ENCODE results near the gene PLS1. TPM values are rescaled to one million over a fixed set of nuclear protein-coding genes. Genes with fewer than 3 reads are reported as not detected.
"Not testable (repeated sequence)": the region's sequence is repeated elsewhere in the genome, so short reads cannot be mapped to it uniquely, and the experiment has no call there.

Gene PLS1, protein sequence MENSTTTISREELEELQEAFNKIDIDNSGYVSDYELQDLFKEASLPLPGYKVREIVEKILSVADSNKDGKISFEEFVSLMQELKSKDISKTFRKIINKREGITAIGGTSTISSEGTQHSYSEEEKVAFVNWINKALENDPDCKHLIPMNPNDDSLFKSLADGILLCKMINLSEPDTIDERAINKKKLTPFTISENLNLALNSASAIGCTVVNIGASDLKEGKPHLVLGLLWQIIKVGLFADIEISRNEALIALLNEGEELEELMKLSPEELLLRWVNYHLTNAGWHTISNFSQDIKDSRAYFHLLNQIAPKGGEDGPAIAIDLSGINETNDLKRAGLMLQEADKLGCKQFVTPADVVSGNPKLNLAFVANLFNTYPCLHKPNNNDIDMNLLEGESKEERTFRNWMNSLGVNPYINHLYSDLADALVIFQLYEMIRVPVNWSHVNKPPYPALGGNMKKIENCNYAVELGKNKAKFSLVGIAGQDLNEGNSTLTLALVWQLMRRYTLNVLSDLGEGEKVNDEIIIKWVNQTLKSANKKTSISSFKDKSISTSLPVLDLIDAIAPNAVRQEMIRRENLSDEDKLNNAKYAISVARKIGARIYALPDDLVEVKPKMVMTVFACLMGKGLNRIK
- 27.2 and 27.5 TPM in 2 replicates for total RNA-seq (2014; rRNA removed; shearing (Covaris generic))

DNA sequence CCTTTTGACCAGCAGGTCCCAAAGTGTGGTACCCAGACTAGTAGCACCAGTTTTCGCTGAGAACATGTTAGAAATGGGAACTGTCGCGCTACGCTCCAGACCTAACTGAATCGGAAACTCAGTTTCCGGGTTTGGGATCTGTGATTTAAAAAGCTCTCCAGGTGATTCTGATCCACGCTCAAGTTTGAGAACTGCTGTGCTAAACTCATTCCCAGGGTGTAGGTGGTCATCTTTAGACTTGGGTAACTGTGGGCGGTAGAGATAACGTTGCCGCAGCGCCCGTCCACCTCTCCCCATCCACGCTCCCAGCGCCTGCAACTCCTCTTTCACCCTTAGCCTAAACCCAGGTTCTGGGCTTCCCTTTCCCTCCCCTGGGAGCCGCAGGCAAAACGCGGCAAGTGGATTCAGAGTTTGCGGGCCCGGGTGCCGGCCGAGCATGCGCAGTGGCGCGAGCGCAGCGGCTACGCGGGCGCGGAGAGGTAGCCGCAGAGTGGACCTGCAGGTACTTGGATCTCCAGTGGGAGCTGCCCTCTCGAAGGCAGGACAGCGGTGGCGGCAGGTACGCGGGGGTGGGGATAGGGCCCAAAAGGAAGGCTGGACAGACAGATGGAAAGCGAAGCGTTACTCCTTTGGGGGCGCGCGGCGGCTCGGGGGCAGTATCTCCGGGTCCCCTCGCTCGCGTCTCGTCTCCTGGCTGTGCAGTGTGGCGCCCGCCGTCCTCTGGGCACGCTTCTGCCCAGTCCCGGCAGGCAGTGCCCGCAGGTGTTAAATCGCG, at the start of gene PLS1:
Gene PLS1 (plus strand): TSS at position 443 of the 775 bp plus-strand sequence. CDS start 67,845 bp downstream, outside the sequence.
- Histone ChIP-seq H3K27me3 (no peaks in the 10 kb centered on the region), H3K4me1 (peaks cover 19% of the 10 kb centered on the region), H3K9me3 (replicated peaks) (no peaks in the 10 kb centered on the region), H3K36me3 (no peaks in the 10 kb centered on the region), H3K27ac (peak within 1 kb of the TSS; percentile 65), H3K4me3 (peak within 1 kb of the TSS; percentile 80)
- DNase-seq, result peak; percentile 85 to 93

DNA sequence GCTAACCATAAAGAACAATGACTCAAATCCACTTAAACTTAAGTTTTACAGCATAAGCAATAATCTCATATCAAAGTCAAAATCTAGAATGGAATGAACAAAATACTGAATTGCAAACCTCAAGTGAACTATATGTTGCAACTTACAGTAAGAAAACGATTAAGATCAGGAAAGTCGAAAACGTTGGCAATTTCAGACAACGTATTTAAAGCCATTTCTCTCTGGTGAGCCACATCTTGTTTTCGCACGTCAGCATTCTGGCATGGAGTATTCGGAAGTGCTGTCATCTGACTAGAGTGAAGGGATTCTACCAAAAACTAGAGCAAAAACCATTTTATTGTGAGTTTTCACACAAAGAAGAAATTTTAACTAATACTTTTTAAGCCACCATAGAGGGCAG, 46.2 kb upstream of the PLS1 start:
- Histone ChIP-seq H3K4me1 (no peaks in the 10 kb centered on the region), H3K9me3 (replicated peaks) (0 out of 2 replicates have a peak, but pooled peaks cover 4% of the 10 kb centered on the region), H3K36me3 (peaks cover 55% of the 10 kb centered on the region), H3K27ac (no peak overlapping the region), H3K4me3 (no peak overlapping the region), H3K27me3 (no peaks in the 10 kb centered on the region)
- no peak for DNase-seq

DNA sequence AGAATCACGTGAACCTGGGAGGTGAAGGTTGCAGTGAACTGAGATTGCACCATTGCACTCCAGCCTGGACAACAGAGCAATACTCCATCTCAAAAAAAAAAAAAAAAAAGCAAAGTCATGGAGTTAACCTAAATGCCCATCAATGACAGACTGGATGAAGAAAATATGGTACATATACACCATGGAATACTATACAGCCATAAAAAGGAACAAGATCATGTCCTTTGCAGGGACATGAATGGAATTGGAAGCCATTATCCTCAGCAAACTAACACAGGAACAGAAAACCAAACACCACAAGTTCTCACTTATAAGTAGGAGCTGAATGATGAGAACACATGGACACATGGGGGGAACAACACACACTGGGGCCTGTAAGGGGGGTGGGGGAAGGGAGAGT, 43.6 kb upstream of the PLS1 start:
- H3K4me3 ChIP-seq; H3K9me3 ChIP-seq (replicated peaks); DNase-seq; H3K4me1 ChIP-seq; H3K27ac ChIP-seq; H3K27me3 ChIP-seq: not testable (repeated sequence)
- peaks cover 68% of the 10 kb centered on the region for H3K36me3 ChIP-seq

DNA sequence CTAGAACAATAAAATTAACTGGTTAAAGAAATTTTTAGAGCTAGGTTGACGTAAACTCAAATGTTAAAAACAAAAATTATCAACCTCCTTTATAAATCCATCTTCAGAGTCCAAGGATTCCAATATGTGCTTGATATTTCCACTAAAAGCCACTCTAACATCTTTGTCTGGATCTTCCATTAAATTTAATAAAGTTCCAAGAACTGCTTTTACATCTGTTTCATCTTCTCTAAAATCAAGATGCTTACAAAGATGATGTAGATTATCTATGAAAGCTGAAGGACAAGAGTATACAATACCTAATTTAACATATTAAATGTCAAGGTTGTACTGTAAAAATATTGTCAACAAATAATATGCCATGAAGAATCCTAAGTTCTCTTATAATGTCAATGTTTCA, 42.5 kb upstream of the PLS1 start:
- Histone ChIP-seq H3K4me3 (no peak overlapping the region), H3K27ac (no peak overlapping the region), H3K36me3 (peaks cover 74% of the 10 kb centered on the region), H3K27me3 (no peaks in the 10 kb centered on the region), H3K4me1 (no peaks in the 10 kb centered on the region), H3K9me3 (replicated peaks) (0 out of 2 replicates have a peak, but pooled peaks cover 4% of the 10 kb centered on the region)
- no peak for DNase-seq

DNA sequence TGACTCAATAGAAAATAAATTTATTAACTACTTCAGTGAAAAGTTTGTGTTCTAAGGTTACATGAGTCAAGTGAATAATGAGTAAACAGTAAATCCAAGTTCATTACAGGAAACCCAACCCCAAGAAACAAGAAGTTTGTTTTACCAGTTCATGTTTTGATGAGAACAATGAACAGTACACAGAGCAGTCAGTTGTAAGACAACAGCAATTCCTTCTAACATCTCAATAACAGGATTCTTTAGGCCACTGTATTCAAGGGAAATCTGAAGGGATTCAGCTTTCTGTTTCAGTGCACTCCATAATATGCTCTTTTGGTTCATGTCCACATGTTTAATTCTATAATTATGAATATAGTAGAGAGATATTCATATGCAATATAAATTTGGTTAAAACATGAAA, 36.1 kb upstream of the PLS1 start:
- H3K27me3 ChIP-seq, result no peaks in the 10 kb centered on the region

DNA sequence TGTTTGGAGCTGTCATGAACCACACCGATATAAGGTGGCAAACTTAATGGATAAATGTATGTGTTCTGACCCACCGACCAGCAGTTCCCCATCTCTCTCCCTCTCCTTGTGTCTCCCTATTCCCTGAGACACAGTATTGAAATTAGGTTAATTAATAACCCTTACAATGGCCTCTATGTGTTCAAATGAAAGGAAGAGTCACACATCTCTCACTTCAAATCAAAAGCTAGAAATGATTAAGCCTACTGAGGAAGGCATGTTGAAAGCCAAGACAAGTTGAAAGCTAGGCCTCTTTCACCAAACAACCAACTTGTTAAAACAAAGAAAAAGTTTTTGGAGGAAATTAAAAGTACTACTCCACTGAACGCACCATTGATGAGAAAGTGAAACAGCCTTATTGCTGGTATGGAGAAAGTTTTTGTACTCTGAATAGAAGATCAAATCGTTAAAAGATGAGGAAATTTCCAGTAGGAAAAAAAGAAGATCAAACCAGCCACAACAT, 32.6 kb upstream of the PLS1 start:
- Histone ChIP-seq H3K4me1 (no peaks in the 10 kb centered on the region), H3K36me3 (peaks cover 36% of the 10 kb centered on the region), H3K4me3 (no peak overlapping the region), H3K9me3 (replicated peaks) (no peaks in the 10 kb centered on the region), H3K27me3 (no peaks in the 10 kb centered on the region), H3K27ac (no peak overlapping the region)
- no peak for DNase-seq

More for the DNA sequence above, 36.1 kb upstream of the PLS1 start:
- Histone ChIP-seq H3K9me3 (replicated peaks) (no peaks in the 10 kb centered on the region), H3K4me1 (no peaks in the 10 kb centered on the region), H3K27ac (no peak overlapping the region), H3K4me3 (no peak overlapping the region), H3K36me3 (peaks cover 55% of the 10 kb centered on the region)
- DNase-seq, result no peak

DNA sequence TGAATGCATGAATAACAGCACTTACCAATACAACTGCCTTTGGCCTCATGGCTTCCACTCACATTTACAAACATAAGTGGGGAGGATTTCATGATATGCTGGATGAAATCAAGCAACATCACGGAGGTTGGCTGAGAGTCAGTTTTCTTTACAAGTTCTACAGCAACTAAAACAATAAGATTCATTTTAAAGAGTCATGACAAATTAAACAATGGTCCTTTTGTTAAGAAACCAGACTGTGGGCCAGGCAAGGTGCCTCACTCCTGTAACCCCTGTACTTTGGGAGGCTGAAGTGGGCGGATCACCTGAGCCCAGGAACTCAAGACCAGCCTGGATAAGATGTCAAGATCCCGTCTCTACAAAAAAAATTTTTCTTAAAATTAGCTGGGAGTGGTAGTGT, 30.1 kb upstream of the PLS1 start:
- Histone ChIP-seq H3K4me1 (no peaks in the 10 kb centered on the region), H3K9me3 (replicated peaks) (no peaks in the 10 kb centered on the region), H3K4me3 (no peak overlapping the region), H3K27ac (no peak overlapping the region), H3K36me3 (peaks cover 32% of the 10 kb centered on the region), H3K27me3 (no peaks in the 10 kb centered on the region)
- DNase-seq, result no peak

DNA sequence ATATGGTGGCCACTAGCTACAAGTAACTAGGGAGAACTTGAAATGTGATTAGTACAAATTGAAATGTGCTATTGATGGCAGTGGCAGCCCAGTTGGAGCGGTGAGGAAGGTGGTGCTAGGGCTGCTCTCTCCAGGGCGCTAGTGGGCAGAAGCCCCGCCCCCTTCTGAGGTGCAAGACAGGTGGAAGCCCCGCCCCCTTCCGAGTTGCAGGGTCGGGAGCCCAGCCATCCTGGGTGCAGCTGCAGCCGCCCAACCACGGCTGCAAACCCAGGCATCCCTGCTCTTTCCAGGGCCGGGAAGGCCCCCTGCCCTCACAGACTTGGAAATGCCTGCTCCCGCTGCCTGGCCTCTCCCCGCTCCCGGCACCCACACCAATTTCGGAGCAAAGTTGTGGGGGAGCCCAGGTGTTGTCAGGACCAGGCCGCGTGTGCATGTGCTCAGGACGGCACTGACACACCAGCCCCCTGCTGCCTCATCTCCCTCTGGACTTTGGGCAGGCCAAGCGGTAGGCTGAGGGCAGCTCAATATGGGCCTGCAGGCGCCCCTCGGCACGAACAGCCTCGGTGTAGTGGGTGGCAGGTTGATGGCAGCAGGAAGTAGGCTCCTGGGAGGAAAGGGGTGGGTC, 27.7 kb upstream of the PLS1 start:
- Histone ChIP-seq H3K9me3 (replicated peaks) (no peaks in the 10 kb centered on the region), H3K4me3 (no peak overlapping the region), H3K27ac (no peak overlapping the region), H3K4me1 (no peaks in the 10 kb centered on the region), H3K36me3 (peaks cover 21% of the 10 kb centered on the region), H3K27me3 (no peaks in the 10 kb centered on the region)
- DNase-seq, result no peak

DNA sequence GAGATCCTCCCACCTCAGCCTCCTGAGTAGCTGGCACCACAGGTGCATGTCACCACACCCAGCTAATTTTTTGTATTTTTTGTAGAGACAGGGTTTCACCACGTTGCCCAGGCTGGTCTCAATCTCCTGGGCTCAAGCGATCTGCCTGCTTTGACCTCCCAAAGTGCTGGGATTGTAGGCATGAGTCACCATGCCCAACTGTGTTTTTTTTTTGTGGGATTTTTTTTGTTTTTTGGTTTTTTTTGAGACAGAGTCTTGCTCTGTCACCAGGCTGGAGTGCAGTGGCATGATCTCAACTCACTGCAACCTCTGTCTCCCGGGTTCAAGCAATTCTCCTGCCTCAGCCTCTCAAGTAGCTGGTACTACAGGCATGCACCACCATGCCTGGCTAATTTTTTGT, 26.8 kb upstream of the PLS1 start:
- not testable (repeated sequence) for H3K4me1 ChIP-seq; DNase-seq; H3K27ac ChIP-seq; H3K27me3 ChIP-seq; H3K9me3 ChIP-seq (replicated peaks); H3K4me3 ChIP-seq
- peaks cover 14% of the 10 kb centered on the region for H3K36me3 ChIP-seq

DNA sequence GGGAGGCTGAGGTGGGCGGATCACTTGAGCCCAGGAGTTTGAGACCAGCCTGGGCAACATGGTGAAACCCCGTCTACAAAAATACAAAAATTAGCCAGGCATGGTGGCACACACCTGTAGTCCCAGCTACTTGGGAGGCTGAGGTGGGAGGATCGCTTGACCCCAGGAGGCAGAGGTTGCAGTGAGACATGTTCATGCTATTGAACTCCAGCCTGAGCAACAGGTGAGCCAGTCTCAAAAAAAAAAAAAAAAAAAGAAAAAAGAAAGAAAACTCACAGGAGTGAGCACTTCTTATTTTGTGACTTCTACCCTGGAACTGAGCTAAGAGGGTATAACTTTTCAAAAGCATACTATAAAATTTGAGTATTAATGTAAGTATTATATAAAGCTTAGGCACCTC, 22.0 kb upstream of the PLS1 start:
- H3K27ac ChIP-seq; H3K27me3 ChIP-seq; H3K4me3 ChIP-seq; H3K4me1 ChIP-seq; DNase-seq; H3K9me3 ChIP-seq (replicated peaks); H3K36me3 ChIP-seq: not testable (repeated sequence)

DNA sequence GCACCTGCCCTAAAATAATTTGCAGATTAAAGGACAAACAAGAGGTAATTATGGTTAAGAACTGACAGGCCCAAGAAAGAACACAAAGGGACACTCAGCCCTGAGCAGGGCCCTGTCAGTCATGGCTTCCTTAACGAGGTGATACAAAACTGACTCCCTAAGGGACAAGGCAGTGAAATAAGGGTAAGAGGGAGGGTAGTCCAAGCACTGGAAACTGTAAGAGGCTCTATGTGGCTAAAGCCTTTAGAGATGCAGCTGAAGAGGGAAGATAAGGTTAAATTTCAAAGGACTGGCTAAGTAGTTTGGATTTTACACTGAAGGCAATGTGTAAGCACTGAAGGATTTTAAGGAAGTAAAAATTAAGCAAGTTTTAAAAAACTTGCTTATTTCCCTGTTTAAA, 21.5 kb upstream of the PLS1 start:
- Histone ChIP-seq H3K9me3 (replicated peaks) (no peaks in the 10 kb centered on the region), H3K36me3 (peaks cover 9% of the 10 kb centered on the region), H3K4me1 (peaks cover 14% of the 10 kb centered on the region), H3K27ac (no peak overlapping the region), H3K4me3 (no peak overlapping the region), H3K27me3 (no peaks in the 10 kb centered on the region)
- no peak for DNase-seq

DNA sequence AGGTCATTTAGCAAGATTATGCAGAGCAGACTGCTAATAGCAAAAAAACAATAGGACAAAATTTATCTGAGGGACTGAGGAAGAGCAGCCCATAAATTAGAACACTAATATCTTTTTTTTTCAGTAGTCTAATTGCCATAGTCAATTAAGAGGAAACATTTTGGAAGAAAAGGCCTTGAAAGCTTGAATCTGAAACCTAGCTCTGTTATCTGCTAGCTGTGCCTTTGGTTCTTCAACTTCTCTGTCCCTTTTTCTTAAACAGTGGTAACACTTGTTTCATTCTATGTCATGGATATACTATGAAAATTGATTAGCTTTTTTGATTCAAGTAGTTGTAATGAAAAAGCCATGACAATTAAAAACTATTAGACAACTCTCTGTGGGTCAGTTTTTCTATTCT, 19.4 kb upstream of the PLS1 start:
- no peak for DNase-seq
- Histone ChIP-seq H3K4me3 (no peak overlapping the region), H3K9me3 (replicated peaks) (no peaks in the 10 kb centered on the region), H3K27me3 (no peaks in the 10 kb centered on the region), H3K36me3 (no peaks in the 10 kb centered on the region), H3K4me1 (peaks cover 15% of the 10 kb centered on the region), H3K27ac (no peak overlapping the region)

DNA sequence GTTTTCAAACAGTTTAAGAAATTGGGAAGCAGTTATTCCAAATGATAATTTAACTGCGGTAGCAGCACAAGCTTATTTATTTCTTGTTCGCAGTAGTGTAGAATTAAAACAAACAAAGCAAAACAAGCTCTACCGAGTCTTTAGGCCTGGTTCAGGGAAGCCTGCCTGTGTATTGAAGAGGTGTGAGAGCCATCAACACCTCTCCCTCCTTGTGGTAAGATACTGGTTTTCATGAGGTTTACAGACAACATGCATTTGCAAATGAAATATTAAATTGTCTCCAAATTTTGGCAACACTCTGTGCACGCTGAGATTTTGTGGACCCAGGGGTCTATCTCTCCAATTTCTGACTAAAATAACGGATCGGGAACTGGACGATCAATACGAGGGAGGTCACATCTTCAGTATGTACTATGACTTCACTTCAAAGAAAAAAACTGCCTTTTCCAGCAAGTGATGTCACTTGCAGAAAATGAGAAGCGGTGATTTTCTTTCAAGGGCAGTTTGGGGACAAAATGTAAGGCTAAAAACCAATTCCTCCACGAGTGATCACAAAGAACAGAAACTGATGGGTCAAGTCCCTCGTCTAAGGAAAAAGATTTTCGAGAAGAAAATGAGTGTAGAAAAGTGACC, 18.4 kb upstream of the PLS1 start:
- H3K4me3 ChIP-seq, result peak overlapping the region; percentile 86
- peaks cover 15% of the 10 kb centered on the region for H3K4me1 ChIP-seq
- H3K27me3 ChIP-seq, result no peaks in the 10 kb centered on the region
- no peaks in the 10 kb centered on the region for H3K36me3 ChIP-seq
- peak in 1 of 2 experiments; percentile 20 for DNase-seq
- peak overlapping the region; percentile 79 for H3K27ac ChIP-seq
- H3K9me3 ChIP-seq (replicated peaks), result no peaks in the 10 kb centered on the region
